HG03066 (cell line): Measurements from ENCODE around the gene LRRC51.

Experiments used
- ATAC-seq: cut with Tn5 transposase; IDR thresholded peaks from one replicate; pipeline ENCODE4 v1.9.1; 2021; ENCODE audit warnings: low read depth; ENCODE audit not compliant: unreplicated experiment

LRRC51 gene

GRCh38 chr11:72069787-72070251, 10.8 kb upstream of the LRRC51 start:
- ATAC-seq, result peak; percentile 66

GRCh38 chr11:72070491-72070890, 10.2 kb upstream of the LRRC51 start:
- ATAC-seq, result no peak

DNA sequence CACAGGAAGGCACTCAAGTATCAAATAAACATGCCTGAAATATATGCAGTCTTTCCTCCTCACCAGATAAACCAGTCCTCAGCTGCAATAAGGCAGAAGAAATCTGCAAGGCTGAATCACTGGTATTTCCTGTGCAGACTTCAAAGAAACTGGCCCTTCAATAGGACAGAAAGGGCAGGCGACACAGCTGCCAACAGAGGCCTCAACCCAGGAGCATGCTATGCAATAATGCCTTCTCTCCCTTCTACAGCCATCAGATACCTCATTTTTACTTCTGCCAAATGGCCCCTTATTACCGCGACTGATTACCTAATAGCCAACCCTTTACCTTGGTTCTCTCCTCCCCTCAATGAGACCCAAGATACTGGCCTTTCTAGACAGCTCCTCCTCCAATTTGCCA, 8.3 kb upstream of the LRRC51 start:
- no peak for ATAC-seq

DNA sequence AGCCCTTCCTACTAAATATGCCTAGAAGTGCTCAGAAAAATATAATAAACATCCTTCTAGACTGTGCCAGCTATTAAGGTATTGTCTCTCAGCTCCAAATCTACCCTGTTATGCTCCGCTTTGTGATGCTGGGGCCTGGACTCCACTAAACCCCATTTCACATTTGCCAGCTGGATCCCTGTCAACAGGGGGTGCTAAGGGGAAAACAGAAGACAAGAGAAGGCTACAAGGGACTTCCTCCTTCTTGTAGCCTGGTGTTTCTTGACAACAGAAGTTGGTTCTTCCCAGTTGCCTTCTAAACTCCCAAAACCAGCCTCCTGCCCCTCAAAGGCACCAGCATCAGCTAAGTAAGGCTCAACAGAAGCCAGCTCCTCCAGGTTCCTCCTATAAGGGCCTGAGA, 5.5 kb upstream of the LRRC51 start:
- no peak for ATAC-seq

DNA sequence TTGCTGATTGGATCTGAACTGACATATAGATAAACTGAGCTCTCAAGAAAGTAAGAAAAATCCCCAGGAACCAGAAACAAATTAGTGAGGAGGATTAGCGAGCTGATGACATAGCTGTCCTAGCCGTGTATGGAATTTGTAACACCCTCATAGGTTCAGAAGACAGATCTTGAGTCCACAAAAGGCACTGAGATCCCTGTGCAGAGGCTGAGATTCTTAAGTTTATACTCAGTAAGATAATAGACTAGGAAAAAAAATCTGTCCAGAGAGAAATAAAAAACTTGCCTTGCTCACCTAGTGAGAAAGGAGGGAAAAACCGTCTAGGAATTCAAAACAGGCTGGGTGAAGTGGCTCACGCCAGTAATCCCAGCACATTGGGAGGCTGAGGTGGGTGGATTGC, 4.9 kb upstream of the LRRC51 start:
- no peak for ATAC-seq

- no peak for ATAC-seq
These were observed 2.2 kb upstream of the LRRC51 start for GRCh38 chr11:72078477-72078876.

GRCh38 chr11:72079819-72080325, 778 bp upstream of the LRRC51 start:
- ATAC-seq, result no peak

- ATAC-seq, result no peak
These were observed 564 bp downstream of the LRRC51 start for GRCh38 chr11:72081184-72081644.

- ATAC-seq, result no peak
These were observed 1.3 kb downstream of the LRRC51 start for GRCh38 chr11:72081821-72082453.

- ATAC-seq, result no peak
These were observed 2.8 kb downstream of the LRRC51 start for GRCh38 chr11:72083414-72083813.

- no peak for ATAC-seq
These were observed 3.4 kb downstream of the LRRC51 start for GRCh38 chr11:72084076-72084475.

DNA sequence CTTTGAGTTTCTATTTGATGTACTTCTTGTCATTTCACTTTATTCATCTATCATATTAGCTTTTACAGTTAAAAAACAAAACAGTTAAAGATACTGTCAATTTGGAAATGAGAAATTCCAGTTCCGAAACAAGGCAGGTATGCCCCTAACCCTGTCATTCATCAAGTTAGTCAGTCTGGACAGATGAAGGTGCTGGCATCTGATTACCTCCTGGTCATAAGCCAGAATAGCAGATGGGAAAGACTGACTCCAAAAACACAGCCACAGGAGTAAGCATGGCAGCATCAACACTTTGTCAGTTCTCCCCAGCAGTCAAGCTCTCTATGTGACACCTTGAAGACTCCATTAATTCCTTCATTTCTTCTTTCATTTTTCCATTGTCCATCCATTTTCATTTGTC, 4.3 kb downstream of the LRRC51 start:
- no peak for ATAC-seq

GRCh38 chr11:72085621-72086351, 5.1 kb downstream of the LRRC51 start:
- ATAC-seq, result no peak

- ATAC-seq, result no peak
These were observed 7.6 kb downstream of the LRRC51 start for GRCh38 chr11:72088076-72088808.

GRCh38 chr11:72091292-72091691, 10.6 kb downstream of the LRRC51 start:
- no peak for ATAC-seq

GRCh38 chr11:72098741-72099140, 18.1 kb downstream of the LRRC51 start:
- no peak for ATAC-seq

- ATAC-seq, result no peak
These were observed 19.4 kb downstream of the LRRC51 start for GRCh38 chr11:72100009-72100408.

DNA sequence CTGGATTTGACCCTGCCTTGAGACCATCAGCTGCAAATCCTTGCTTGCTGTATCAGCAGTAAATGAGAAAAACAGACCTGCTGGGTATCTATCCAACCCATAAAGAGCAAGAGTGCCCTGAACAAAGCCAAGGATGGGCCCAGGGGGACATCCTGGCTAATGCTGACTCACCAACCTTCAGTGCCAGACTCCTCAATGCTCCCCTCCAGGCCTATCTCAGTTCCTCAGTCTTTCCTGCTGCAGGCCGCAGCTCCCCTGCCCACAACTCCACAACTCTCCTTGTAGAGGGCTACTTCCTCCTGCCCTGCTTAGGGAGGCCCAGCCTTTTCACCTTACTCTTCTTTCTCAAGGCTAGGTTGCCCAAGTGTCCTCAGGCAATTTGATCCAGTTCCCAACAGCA, 19.8 kb downstream of the LRRC51 start:
- no peak for ATAC-seq

- ATAC-seq, result no peak
These were observed 21.5 kb downstream of the LRRC51 start for GRCh38 chr11:72102162-72102561.

DNA sequence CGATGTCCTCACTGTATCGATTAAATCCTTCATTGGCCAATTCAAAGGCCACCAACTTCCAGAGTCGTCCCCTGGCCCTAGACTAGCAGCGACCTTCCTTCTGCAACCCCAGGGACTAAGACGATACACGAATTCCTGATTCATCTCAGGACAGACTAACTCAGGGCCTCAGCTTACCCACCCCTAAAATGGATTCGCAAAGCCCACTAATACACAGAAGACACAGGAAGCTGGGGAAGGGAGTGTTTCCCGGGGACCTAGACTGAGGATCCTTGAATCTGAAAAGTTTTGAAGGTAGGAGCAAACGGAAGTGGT, 21.9 kb downstream of the LRRC51 start:
- no peak for ATAC-seq

DNA sequence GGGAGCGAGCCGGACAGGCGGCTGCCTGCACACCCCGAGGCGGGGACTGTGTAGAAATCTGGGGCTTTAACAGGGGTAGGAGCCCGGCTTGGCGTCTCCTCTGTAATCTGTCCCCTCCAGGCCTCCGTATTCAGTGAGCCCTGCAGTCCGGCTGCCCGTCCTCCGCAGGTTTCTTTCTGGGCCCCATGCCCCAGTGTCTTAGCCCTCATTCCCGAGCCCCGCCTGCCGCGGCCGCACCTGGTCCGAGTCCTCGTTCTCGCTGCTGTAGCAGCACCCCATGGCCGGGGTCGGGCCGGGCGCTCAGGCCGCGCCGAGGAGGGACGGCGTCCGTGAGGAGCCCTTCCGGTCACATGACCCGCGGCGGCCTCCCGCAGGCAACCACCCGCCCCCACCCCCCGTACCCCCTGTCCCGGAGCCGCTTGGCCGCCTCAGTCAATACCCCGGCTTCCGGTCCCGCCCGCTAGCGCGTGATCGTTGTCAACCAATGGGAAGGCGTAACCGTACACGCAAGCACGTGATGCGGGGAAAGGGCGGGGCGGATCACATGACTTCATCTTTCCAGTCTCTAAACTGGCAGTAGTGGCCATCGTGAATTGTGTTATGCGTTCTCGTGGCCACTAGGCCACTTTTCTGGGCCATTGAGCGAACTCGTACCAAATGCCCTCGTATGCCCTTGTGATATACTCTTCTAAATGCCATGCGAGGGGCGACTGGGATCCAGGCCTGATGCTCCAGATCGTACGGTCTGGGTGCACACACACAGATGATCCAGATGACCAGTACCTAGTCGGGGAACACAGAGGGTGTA, 22.5 kb downstream of the LRRC51 start, which contains the start of gene LAMTOR1:
TSS of gene LAMTOR1 (minus strand) at position 352 of the 808 bp plus-strand sequence. CDS start at position 279, 73 bp downstream.
- ATAC-seq, result peak; percentile 93
